ENCODE results near the gene UBE2R2. TPM values are rescaled to one million over a fixed set of nuclear protein-coding genes. Genes with fewer than 3 reads are reported as not detected.

The UBE2R2 gene
- total RNA-seq, 1 donor from 2014 or later: 39.9 TPM

DNA sequence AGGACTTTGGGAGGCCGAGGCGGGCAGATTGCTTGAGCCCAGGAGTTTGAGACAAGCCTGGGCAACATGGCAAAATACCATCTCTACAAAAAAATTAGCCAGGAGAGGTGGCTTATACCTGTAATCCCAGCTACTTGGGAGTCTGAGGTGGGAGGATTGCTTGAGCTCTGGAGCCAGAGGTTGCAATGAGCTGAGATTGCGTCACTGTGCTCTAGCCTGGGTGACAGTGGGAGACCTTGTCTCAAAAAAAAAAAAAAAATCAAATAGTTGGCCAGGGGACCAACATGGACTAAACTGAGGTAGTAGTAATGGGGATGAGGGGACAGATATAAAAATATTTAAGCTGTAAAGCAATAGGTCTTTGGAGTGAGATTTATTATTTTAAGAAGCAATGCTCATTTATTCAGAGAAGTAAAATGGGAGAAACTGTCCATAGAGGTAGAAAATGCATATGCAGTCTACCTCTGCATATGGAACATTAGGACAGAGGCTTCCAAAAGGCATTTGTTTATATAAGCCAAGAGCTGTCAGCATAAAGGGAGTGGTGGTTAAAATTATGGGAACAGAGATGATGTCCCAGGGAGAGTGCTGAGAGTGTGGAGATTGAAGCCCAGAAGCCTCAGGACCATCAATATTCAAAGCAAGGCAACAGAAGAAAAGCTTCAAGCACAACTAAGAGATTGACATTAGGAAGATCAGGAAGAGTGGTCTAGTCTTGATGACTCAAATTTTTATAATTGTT, 98.1 kb downstream of the UBE2R2 start:
- DNase-seq (ENCODE audit: low spot score): no peak
- no peak for ATAC-seq
- intact Hi-C loops (cut with DNase I): no loop called here

DNA sequence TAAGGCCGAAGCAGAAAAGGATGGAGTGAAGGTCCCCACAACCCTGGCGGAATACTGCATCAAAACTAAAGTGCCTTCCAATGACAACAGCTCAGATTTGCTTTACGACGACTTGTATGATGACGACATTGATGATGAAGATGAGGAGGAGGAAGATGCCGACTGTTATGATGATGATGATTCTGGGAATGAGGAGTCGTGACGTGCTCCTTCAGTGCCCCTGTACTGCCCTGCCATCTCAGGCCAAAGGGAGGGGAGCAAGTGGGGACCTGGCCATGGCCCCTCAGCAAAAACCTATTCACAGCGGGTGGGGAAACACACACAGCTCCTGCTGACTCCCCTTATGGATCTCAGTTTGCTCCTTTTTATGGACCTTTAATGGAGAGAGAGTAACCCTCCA, 100.1 kb downstream of the UBE2R2 start:
- ATAC-seq: no peak
- intact Hi-C loops (cut with DNase I): no loop called here

DNA sequence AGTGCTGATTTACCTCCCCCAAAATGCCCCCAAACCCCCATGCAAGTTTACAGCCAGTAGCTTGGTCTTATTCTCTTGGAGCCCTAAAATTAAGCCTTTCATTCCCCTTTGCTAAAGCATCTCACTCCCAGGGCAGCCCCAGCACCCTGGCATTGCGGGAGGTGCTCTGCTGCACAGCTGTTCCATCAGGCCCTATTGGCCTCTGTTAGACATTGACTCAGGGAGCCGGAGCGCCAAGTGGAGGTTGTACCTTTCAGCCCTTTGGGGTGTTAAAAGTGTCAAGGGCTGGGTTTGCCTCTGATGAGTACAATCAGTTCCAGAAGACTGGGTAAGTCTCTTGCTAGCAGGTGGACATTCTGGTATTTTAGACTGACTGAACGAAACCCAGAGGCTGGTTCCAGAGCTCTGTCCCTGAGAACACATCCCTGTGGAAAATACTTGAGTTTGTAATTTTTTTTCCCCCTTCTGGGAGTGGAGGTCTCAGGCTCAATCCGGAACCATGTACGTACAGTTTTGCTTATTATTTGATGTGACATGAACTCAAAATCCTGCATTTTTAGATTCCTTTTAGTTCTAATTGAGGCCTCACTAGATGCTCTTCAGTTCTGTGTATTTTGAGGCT, 102.4 kb downstream of the UBE2R2 start:
- DNase-seq (ENCODE audit: low spot score): no peak
- ATAC-seq: no peak
- intact Hi-C loops (cut with DNase I): no loop called here

More for the DNA sequence above, 100.1 kb downstream of the UBE2R2 start:
- DNase-seq (ENCODE audit: low spot score): no peak

DNA sequence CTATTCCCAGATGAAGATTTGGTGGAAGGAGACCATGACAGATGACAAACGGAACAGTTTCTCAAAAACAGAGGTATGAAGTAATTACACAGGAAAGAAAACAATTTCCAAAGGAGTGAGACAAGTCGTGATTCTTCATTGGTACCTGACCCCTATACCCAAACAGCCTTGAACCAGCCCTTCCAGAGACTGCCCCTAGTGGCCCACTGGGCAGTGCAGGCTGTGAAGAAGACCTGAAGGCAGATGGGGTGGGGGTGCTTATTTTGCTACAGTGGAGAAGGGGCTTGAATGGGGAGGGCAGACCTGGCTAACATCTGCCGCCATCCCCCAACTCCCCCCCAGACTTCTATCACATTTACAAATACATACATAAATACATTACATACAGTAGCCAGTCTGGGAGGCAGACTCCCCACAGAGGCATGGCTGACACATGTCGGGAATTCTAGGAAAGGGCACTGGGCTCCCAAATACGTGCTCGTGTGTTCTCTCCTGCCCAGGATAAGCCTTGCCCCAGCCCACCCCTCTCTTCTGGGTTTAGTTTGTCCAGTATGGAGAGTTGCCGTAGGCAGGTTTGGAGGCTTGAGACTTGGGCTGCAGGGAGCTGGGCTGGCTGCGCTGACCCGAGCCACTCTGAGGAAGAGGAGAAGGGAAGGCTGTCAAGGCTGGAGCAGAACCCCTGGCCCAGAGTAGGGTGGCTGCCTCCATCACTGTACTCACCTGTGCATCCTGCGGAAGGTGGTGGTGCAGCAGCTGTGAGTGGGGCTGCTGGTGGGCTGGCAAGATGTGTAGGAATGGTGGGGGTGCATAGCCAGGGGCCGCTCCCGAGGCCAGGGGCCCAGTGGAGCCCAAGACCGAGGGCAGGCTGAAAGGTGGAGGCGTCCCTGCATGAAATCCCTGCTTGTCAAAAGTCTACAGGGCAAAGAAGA, 105.3 kb downstream of the UBE2R2 start:
- no peak for DNase-seq (ENCODE audit: low spot score)
- no peak for ATAC-seq
- intact Hi-C loops (cut with DNase I): no loop called here

DNA sequence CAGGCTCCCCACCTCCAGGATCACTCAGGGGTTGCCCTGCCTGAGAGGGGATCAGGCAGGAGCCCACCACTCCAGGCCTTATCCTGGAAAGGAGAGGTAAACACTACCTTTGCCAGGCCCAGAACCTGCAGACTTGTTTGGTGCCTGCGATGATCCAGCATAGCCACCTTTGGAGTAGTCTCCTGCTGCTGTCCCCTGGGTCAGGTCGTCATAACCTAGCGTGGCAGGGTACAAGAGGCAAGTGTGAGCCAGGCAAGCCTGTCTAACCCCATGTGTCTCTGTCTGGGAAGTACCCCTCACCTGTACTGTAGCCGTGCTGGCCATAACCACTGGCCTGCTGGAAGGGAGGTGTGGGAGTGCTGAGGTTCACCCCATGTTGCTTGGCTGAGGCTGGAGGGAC, 106.1 kb downstream of the UBE2R2 start:
- intact Hi-C loops (cut with DNase I): no loop called here
- DNase-seq (ENCODE audit: low spot score) (no peak), ATAC-seq (no peak)

DNA sequence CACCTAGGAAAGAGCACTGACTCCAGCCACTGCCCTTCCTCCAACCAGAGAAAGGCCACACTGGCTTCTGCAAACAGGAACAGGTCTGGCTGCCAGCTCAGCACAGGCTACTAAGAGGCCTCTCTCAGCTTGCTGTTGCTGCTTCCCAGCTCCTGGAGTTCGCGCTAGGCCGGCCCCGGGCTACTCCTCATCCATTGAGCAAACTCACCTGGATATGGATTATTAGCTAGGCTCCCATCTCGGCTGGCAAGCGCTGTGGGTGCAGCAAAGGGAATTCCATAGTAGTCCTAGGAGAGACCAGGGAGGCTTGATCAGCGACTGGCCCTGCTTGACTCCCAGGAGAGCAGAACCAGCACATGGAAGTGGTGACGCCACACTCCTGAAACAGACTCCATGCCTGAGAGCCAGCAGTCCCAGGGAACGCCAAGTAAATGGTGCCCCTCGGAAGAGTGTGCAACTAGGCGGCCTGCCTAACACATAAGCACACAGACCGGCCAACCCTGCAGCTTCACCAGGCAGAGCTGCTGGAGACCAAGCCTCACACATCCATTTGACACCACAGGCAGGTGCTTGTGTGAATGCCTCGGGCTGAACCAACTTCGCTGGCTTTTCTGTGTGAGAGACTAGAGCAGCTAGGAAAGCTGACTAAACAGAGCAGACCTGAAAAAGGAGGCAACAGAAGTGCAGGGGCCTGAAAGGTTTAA, 107.2 kb downstream of the UBE2R2 start:
- ATAC-seq (no peak), DNase-seq (ENCODE audit: low spot score) (no peak)
- intact Hi-C loops (cut with DNase I): no loop called here

DNA sequence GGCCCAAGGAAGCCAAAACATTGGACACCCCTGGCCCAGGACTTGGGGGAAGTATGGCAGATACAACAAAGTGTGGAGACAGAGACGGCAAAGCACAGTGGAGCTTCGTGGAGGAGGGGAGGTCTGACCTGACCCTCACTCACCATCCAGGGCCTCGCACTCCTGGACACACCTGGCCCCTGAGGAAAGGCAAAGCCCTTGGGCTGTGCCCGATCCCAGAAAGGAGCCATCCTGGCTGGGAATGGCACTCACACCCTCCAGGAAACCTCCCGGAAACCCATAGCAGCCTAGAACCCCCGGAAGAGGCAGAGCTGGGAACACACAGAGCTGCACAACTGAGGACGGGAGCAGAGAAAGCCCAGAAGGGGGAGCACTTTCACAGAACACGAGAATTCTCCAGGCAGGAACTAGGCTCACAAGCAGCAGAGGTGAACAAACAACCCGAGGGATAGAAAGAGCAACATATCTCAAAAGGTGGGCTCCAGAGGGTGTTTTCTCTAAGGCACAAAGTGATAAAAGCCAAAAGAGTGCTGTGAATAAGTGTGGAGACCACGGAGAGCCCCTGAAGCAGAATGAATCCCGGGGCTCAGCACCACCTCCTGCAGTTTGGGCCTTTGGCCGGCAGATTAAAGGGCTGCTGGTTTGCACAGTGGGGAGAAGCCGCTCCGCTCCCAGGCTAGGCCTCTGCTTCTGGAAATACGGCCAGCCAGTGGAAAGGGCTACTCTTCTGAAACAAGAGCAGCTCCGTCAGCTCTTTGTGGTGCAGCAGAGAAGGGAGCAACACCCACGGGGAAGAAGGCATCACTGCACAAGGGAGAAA, 108.2 kb downstream of the UBE2R2 start:
- DNase-seq (ENCODE audit: low spot score) (no peak), ATAC-seq (peak; percentile 76)
- intact Hi-C loops (cut with DNase I): no loop called here

DNA sequence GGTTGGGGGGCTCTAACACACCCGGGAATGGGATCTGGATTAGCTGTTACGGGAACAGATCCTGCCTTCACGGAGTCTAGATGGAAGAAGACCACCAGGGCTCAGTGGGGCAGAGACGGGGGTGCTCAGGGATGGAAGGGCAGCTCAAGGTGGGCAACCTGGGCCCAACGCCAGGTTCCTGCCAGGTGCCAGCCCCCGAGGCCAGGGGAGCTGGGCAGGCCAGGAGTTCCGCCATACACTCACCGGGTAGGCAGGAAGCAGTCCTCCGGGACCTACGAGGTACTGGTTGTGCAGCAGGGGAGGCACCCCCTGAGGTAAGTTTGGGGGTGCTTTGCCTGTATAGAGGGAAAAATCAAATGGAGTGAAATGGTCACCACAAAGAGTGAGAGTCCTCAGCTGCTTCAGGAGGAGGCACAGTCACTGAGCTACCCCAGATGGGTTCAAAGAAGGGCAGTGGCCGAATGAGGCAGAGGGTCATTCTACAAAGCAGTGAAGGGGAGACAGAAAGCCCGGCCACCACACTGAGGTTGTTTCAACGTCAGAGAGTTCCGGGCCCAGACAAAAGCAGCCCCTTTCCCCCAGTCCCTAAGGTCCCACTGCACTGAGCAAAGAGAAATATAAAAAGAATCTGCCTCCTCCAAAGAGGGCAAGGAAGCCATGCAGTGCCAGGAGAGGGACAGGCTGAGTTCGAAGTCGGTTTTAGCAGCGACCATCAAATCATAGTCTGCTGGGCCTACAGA, 110.0 kb downstream of the UBE2R2 start:
- DNase-seq (ENCODE audit: low spot score): no peak
- ATAC-seq: no peak

DNA sequence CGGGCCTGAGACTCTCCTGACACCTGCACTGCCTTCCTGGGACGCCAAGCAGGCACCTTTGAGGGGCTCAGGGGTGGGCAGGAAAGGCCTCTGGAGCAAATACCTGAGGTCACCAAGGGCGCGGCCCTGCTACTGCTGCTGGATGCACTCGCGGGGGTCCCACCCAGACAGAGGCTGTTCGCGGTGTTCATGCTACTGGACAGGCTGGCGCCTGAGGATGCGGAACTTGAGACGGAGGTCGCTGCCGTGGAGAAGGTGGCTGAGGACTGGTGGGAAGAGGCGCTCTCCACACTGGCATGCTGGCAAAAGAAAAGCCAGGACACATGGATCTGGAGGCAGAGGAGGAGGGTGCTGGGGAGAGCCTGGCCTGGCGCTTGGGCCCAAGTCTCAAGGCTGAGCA, 110.7 kb downstream of the UBE2R2 start:
- ATAC-seq (no peak), DNase-seq (ENCODE audit: low spot score) (no peak)
- intact Hi-C loops (cut with DNase I): no loop called here

More for the DNA sequence above, 110.0 kb downstream of the UBE2R2 start:
- intact Hi-C loops (cut with DNase I): no loop called here

DNA sequence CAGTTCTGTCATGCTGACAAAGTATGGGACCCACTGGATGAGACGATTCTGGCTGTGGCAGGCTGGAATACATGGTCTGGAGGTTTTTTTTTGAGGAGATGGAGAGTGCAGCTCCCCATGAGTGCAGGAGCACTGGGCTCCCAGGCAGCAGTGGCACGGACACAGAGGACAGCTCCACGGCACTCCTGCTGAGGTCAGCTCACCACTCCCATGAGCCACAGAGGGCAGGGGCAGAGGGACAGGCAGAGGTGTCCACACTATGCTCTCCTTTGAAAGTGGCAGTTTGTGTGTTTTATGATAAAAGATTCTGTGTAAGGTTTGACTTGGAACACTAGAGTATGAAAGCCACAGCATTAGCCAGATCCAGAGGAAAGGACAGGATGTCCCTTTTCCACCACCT, 114.4 kb downstream of the UBE2R2 start:
- no peak for ATAC-seq
- intact Hi-C loops (cut with DNase I): no loop called here
- no peak for DNase-seq (ENCODE audit: low spot score)

DNA sequence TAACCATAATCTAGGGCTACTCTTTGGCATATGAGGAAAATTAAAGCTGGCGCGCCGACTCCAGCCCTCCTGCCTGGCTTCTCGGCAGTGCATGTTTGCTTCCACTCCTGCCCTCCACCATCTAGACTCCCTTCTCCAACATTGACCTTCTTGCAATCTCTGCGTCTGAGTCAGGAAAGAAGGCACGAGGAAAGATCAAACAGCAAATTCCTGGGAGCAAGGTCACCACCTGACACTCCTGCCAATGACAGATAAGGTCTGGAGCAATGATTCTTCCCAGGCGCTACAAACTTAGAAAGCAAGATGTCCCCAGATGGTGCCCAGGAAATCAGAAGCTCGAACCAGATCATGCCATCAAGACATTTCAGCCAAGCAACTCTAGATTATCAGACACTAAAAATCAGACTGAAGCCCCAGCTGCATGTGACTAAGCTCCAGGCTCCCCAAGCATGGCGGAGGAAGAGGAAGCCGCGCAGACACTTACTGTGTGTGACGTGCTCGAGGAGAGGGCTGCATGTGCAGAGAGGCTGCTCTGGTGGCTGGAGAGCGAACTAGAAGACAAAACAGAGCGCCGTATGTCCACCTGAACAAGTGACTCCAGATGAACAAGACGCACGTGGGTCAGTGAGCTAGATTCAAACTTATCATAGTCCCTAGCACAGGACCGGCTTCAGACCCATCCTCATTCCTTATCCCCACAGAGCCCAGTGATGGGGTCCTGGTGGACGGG, 115.3 kb downstream of the UBE2R2 start:
- ATAC-seq: no peak
- DNase-seq (ENCODE audit: low spot score): no peak
- intact Hi-C loops (cut with DNase I): no loop called here

DNA sequence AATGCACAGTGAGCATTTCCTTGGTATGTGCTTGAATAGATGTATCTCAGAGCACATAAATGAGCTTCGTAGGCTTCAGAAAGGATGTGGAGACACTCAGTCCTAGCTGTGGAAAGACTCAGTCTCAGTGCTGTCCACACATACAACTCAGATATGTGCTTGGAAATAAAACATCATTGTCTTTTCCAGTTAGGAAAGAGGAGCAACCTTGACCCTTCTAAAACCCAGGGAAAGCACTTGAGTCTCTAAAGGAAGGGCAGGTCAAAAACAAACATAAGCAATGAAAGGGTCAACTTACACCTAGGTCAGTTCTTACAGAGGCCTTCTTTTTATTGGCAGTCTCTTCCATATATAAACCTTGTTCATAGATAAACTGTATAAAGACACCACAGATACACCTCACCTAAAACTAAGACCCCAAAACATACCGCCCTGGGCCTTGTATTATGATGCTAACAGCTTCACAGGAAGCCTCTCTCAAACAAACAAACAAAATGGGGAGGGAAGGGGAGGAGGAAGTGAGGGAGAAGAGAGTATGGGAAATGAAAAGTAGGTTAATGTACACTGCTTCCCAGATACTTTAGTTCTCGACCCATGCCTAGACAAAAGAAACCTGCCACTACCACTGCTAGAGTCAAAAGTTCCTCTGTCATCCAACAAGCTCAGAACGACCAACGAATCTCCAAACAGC, 117.4 kb downstream of the UBE2R2 start:
- intact Hi-C loops (cut with DNase I): no loop called here
- no peak for DNase-seq (ENCODE audit: low spot score)
- ATAC-seq: no peak

DNA sequence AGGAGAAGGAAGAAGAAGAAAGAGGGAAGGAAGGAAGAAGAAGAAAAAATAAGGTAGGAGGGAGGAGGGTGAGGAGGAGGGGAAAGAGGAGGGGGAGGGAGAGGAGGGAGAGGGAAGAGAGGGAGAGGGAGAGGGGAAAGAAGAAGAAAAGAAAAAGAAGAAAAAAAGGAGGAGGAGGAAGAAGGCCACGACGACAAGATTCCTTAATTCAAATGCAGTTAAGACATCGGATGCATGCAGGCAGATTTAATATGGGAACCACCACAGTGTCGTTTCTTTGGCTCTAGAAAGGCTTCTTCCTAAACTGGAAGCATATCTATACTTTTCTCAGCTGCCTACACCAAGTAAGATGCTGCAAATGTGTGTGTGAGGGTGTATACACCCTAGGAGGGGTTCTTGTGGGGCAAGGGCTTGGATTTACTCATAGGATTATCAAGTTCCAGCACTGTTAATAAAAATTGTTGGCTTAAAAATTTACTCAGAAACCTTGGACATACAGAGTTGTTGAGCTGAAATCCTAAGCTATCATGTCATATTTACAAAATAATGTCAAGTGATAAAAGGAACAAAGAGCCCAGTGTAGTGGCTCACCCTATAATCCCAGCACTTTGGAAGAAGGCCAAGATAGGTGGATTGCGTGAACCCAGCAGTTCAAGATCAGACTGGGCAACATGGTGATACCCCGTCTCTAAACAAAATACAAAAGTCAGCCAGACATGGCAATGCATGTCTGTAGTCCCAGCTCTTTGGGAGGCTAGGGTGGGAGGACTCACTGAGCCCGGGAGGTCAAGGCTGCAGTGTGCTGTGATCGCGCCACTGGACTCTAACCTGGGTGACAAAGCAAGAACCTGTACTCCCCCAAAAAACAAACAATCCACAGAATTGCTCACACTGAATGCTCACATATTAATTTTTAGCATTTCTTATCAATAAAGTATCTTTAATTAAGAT, 123.2 kb downstream of the UBE2R2 start:
- no peak for DNase-seq (ENCODE audit: low spot score)
- ATAC-seq: no peak
- intact Hi-C loops (cut with DNase I): loop anchor here (10.0 kb wide), 1 partner anchor 885 kb away; no protein-coding TSS in a partner anchor

DNA sequence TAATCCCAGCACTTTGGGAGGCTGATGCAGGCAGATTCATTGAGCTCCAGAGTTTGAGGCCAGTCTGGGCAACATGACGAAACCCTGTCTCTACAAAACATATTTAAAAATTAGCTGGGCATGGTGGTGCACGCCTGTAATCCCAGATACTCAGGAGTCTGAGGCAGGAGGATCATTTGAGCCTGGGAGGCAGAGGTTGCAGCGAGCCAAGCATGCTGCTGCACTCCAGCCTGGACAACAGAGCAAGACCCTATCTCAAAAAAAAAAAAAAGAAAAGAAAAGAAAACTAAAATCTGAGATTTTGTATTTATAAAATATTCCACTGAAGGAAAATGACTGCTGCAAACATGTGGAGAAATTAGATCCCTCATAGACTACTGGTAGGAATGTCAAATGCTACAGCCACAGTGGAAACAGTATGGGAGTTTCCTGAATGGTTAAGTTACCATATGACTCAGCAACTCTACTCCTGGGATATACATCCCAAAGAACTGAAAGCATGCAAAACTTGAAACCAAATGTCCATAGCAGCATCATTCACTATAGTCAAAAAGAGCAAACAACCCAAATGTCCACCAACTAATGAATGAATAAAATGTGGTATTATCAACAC, 125.6 kb downstream of the UBE2R2 start:
- intact Hi-C loops (cut with DNase I): loop anchor here (10.0 kb wide), 1 partner anchor 888 kb away; no protein-coding TSS in a partner anchor
- DNase-seq (ENCODE audit: low spot score): no peak
- ATAC-seq: no peak

DNA sequence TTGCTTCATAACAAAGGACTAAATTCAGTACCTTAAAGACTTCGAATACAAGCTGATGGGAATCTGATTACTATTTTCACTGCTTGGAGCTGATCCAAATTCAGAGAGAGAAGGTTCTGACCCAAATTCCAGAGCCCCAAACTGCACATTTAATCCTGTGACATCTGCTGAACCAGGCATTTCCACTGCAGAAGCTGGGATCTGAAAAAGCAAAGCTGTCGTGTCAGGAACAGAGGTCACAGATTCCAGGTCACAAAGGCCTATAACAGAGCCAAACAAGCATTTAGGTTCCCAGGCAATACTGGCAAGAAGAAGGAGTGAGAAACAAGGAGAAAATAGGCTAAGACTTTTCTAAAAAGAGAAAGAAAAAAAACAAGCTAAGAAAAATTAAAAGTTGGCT, 126.4 kb downstream of the UBE2R2 start:
- ATAC-seq (no peak), DNase-seq (ENCODE audit: low spot score) (no peak)
- intact Hi-C loops (cut with DNase I): loop anchor here (10.0 kb wide), 1 partner anchor 889 kb away; no protein-coding TSS in a partner anchor
